ENCODE data around the gene HOMER2. TPM values are rescaled to one million over a fixed set of nuclear protein-coding genes. Genes with fewer than 3 reads are reported as not detected.

The HOMER2 gene
- total and polyA plus RNA-seq, 10 donors, result 2.1 to 24.3 (median 11.7) TPM

DNA sequence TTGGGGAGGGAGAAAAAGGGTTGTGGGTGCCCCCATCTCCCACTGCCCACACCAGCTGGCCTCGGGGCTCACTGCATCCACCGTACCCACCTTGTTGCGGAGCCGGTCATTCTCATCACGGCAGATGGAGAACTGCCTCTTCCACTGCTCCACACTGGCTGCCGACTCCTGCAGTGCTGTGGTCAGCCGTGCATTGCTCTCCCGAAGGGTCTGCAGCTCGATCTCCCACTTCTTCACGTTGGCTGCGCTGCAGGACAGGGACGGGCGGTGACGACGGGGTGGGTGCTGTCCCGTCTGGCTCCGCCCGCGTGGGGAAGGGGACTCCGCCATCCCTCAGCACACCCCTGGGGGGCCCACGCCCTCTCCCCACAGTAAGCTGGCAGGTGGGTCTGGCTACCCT lies 98.0 kb downstream of the HOMER2 start:
- 82 to 98% (median 94%) methylated on average over 7 to 21 of the region's 21 CpGs for WGBS, 5 donors

DNA sequence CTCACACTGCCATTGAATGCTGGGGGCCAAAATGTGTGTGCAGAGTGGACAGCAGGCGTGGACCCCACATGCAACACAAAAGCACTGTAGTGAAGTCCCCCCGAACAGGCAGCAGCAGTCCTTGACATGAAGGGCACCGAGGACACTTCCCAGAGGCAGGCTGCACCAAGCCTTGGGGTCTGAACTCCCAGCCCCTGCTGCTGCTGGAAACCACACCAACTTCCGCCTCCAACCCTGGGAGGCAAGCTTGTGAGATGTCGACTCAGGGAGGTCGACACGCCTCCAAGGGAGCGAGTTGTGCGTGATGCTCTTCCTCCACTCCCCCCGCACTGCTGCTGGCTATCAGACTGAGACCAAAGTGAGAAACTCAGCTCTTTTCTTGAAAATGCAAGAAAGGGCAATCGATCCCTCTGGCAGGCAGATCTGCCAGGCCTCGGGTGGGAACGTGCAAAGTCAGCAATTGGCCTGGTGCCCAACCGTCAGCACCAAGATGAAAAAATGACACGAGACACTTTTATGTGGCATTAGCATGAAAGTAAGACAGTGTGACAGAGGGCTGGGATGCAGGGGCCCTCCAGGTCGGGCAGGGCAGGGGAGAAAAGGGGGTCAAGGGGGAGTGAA lies 99.5 kb downstream of the HOMER2 start:
- 32 to 53% (median 48%) methylated on average over 11 to 16 of the region's 16 CpGs for WGBS, 5 donors
- H3K9me3 ChIP-seq, result no peaks in the 10 kb centered on the region

More for the DNA sequence above, 98.0 kb downstream of the HOMER2 start:
- Histone ChIP-seq H3K27me3 (replicated peaks in 1 of 7) (no peaks in the 10 kb centered on the region), H3K4me3 (no peak overlapping the region), H3K27ac (no peak overlapping the region), H3K9me3 (no peaks in the 10 kb centered on the region), H3K36me3 (no peaks in the 10 kb centered on the region), H3K4me1 (peaks cover 1 to 42% (median 22%) of the 10 kb centered on the region in 6 donors)
- TF ChIP-seq POLR2AphosphoS5 (IDR thresholded peaks at IDR 0.05) (no peak), POLR2A (IDR thresholded peaks at IDR 0.05) (no peak)
- TF ChIP-seq, protein P1, sequence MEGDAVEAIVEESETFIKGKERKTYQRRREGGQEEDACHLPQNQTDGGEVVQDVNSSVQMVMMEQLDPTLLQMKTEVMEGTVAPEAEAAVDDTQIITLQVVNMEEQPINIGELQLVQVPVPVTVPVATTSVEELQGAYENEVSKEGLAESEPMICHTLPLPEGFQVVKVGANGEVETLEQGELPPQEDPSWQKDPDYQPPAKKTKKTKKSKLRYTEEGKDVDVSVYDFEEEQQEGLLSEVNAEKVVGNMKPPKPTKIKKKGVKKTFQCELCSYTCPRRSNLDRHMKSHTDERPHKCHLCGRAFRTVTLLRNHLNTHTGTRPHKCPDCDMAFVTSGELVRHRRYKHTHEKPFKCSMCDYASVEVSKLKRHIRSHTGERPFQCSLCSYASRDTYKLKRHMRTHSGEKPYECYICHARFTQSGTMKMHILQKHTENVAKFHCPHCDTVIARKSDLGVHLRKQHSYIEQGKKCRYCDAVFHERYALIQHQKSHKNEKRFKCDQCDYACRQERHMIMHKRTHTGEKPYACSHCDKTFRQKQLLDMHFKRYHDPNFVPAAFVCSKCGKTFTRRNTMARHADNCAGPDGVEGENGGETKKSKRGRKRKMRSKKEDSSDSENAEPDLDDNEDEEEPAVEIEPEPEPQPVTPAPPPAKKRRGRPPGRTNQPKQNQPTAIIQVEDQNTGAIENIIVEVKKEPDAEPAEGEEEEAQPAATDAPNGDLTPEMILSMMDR (IDR thresholded peaks at IDR 0.05 in 8 of 11, conservative IDR thresholded peaks at IDR 0.05 in 3 of 11), result no peak
- intact Hi-C loops (cut with DNase I; ENCODE audit: low total_unique reads), result no loop called here
- DNase-seq, result no peak

DNA sequence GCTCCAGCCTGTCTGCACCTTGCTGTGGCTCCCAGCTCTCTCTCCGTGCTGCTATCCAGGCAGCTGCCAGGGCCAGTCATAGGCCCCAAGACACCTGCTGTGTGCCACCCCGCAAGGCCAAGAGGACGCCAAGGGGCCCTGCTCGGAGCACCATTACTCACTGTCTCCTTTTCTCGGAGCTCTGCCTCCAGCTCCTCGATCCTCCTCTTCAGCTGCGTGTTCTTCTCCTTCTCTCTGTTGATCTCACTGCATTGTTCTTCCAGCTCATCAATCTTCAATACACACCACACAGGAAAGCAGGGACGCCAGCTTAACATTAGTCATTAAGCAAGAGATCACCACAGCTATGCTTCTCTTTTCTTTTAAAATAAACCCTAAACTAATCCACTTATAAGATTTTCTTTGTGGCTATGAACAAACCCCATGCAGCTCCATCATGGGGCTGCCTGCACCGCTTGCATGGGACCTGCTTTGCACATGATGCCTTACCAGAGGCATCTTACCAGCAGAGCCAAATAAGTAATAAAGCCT lies 100.5 kb downstream of the HOMER2 start:
- peaks cover 4 to 49% (median 27%) of the 10 kb centered on the region in 6 donors for H3K4me1 ChIP-seq
- no peaks in the 10 kb centered on the region for H3K9me3 ChIP-seq
- no peak overlapping the region for H3K27ac ChIP-seq
- TF ChIP-seq POLR2A (IDR thresholded peaks at IDR 0.05), result no peak
- TF ChIP-seq POLR2AphosphoS5 (IDR thresholded peaks at IDR 0.05), result no peak
- TF ChIP-seq, protein P1 (IDR thresholded peaks at IDR 0.05 in 8 of 11, conservative IDR thresholded peaks at IDR 0.05 in 3 of 11), result no peak
- WGBS, 5 donors, result 80 to 89% (median 85%) methylated on average over 9 of the region's 9 CpGs
- intact Hi-C loops (cut with DNase I; ENCODE audit: low total_unique reads), result no loop called here
- H3K27me3 ChIP-seq (replicated peaks in 1 of 7), result no peaks in the 10 kb centered on the region
- no peak for DNase-seq
- no peak overlapping the region for H3K4me3 ChIP-seq
- H3K36me3 ChIP-seq, result no peaks in the 10 kb centered on the region

More for the DNA sequence above, 99.5 kb downstream of the HOMER2 start:
- Histone ChIP-seq H3K27ac (no peak overlapping the region), H3K36me3 (no peaks in the 10 kb centered on the region), H3K4me1 (peaks cover 4 to 49% (median 27%) of the 10 kb centered on the region in 6 donors), H3K27me3 (replicated peaks in 1 of 7) (no peaks in the 10 kb centered on the region), H3K4me3 (no peak overlapping the region)
- TF ChIP-seq POLR2AphosphoS5 (IDR thresholded peaks at IDR 0.05) (no peak), POLR2A (IDR thresholded peaks at IDR 0.05) (no peak)
- TF ChIP-seq, protein P1 (IDR thresholded peaks at IDR 0.05 in 8 of 11, conservative IDR thresholded peaks at IDR 0.05 in 3 of 11), result no peak
- no peak for DNase-seq
- intact Hi-C loops (cut with DNase I; ENCODE audit: low total_unique reads), result no loop called here

DNA sequence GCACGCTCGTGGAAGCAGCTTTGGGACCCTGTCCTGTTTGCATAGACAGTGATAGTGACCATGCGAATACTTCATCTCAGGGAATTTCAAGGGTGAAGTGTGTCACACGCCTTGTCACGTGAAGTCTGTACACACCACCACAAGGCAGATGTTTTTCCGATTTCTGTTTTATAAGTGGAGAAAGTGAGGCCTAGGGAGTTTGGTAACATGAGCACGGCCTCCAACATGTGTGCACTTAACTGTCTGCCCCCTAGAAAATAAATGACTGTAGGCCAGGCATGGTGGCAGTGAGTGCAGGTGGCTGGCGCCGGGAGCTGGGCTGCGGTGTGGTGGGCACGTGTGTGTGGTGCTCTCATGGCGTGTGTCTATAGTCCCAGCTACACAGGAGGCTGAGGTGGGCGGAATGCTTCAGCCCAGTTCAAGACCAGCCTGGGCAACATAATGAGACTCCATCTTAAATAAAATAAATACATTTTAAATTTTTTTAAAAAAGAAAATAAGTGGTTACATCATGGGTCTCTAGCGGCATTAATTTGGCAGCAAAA lies 101.1 kb downstream of the HOMER2 start:
- intact Hi-C loops (cut with DNase I; ENCODE audit: low total_unique reads), result no loop called here
- Histone ChIP-seq H3K27me3 (replicated peaks in 1 of 7) (no peaks in the 10 kb centered on the region), H3K9me3 (no peaks in the 10 kb centered on the region), H3K27ac (peak overlapping the region in 1 of 8 donors; percentile 72), H3K4me1 (peaks cover 4 to 49% (median 27%) of the 10 kb centered on the region in 6 donors), H3K4me3 (no peak overlapping the region), H3K36me3 (no peaks in the 10 kb centered on the region)
- TF ChIP-seq POLR2A (IDR thresholded peaks at IDR 0.05) (no peak), POLR2AphosphoS5 (IDR thresholded peaks at IDR 0.05) (no peak)
- TF ChIP-seq, protein P1 (IDR thresholded peaks at IDR 0.05 in 8 of 11, conservative IDR thresholded peaks at IDR 0.05 in 3 of 11), result no peak
- DNase-seq, result no peak
- 89 to 96% (median 91%) methylated on average over 14 of the region's 14 CpGs for WGBS, 5 donors
